Type B pancreatic cell (in vitro differentiated cells): ENCODE data around the gene SLC2A4. TPM values are rescaled to one million over a fixed set of nuclear protein-coding genes. Genes with fewer than 3 reads are reported as not detected.
A peak's percentile ranks its signal among the peaks of the same experiment; 100 is the strongest.

Experiments used
- DNase-seq: peaks from one replicate; pipeline ENCODE4 v3.0.0; 2021; ENCODE audit warnings: mixed read lengths; ENCODE audit not compliant: unreplicated experiment; ENCODE audit errors: extremely low spot score
- H3K27ac Mint-ChIP-seq: 2 replicates; pipeline ENCODE4 v1.8.0; 2021; ENCODE audit warnings: mild to moderate bottlenecking, mixed read lengths
- H3K27me3 Mint-ChIP-seq: 2 replicates; pipeline ENCODE4 v1.8.0; 2021; ENCODE audit warnings: mixed read lengths
- H3K36me3 Mint-ChIP-seq: 2 replicates; pipeline ENCODE4 v1.8.0; 2021; ENCODE audit warnings: mixed read lengths
- H3K4me1 Mint-ChIP-seq: one replicate; pipeline ENCODE4 v1.8.0; 2021; ENCODE audit warnings: mixed read lengths; ENCODE audit not compliant: unreplicated experiment
- H3K4me3 Mint-ChIP-seq: 2 replicates; pipeline ENCODE4 v1.8.0; 2021; ENCODE audit warnings: mild to moderate bottlenecking, mixed read lengths
- H3K9me3 Mint-ChIP-seq: 2 replicates; pipeline ENCODE4 v1.8.0; 2021; ENCODE audit warnings: mixed read lengths
- total RNA-seq: library from RNA; stranded (reverse); gene quantifications from 2 replicates; pipeline ENCODE4 v1.2.1, GENCODE V29; 2021; ENCODE audit warnings: low replicate concordance
- TF ChIP-seq, protein P1 (sequence below): fragments of 200-600 bp; sonication (generic); conservative IDR thresholded peaks from 2 replicates; pipeline ENCODE4 v1.5.0; 2021; ENCODE audit warnings: antibody characterized with exemption, mild to moderate bottlenecking

Gene SLC2A4
- total RNA-seq, 1 donor from 2014 or later, result 4.0 TPM

DNA sequence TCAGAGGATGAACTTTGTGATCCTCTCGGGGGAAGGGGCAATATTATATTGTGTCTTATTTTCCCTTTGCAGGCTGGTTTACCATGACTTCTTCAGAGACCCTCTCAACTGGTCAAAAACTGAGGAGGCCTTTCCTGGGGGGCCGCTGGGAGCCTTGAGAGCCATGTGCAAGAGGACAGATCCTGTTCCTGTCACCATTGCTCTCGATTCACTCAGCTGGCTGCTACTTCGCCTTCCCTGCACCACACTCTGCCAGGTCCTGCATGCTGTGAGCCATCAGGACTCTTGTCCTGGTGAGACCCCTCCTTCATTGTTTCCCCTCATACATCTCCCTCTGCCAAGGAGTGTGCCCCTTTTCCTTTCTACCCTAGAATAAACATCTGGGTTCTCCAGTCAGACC lies 27.0 kb upstream of the SLC2A4 start:
- peaks cover 5% of the 10 kb centered on the region for H3K27me3 Mint-ChIP-seq
- H3K27ac Mint-ChIP-seq, result peak overlapping the region; percentile 52
- H3K36me3 Mint-ChIP-seq, result peaks cover 26% of the 10 kb centered on the region
- TF ChIP-seq, protein P1, sequence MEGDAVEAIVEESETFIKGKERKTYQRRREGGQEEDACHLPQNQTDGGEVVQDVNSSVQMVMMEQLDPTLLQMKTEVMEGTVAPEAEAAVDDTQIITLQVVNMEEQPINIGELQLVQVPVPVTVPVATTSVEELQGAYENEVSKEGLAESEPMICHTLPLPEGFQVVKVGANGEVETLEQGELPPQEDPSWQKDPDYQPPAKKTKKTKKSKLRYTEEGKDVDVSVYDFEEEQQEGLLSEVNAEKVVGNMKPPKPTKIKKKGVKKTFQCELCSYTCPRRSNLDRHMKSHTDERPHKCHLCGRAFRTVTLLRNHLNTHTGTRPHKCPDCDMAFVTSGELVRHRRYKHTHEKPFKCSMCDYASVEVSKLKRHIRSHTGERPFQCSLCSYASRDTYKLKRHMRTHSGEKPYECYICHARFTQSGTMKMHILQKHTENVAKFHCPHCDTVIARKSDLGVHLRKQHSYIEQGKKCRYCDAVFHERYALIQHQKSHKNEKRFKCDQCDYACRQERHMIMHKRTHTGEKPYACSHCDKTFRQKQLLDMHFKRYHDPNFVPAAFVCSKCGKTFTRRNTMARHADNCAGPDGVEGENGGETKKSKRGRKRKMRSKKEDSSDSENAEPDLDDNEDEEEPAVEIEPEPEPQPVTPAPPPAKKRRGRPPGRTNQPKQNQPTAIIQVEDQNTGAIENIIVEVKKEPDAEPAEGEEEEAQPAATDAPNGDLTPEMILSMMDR, result no peak
- peak overlapping the region; percentile 71 for H3K4me3 Mint-ChIP-seq
- no peak for DNase-seq
- no peaks in the 10 kb centered on the region for H3K9me3 Mint-ChIP-seq
- H3K4me1 Mint-ChIP-seq, result peaks cover 25% of the 10 kb centered on the region

DNA sequence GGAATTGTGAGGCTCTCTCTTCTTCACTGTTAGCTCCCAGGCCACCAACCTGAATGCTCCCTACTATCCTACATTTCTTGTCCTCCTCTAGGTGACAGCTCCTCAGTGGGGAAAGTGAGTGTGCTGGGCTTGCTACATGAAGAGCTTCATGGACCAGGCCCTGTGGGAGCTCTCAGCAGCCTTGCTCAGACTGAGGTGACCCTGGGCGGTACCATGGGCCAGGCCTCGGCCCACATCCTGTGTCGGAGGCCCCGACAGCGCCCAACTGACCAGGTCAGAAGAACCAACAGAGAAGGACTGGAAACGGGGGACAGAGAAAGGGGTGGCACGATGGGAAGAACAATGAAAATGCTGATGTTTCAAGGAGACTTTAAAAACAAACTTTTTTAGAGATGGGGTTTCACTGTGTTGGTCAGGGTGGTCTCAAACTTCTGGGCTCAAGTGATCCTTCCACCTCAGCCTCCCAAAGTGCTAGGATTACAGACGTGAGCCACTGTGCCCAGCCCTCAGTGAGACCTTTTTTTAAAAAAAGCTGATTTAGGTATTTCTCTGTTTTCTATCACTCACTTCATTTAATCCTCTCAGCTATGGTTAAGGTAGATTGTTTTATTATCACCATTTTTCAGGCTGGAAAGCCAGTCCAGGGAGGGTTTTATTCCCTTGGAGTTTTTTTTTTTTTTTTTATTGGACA lies 24.6 kb upstream of the SLC2A4 start:
- no peak overlapping the region for H3K4me3 Mint-ChIP-seq
- peaks cover 13% of the 10 kb centered on the region for H3K4me1 Mint-ChIP-seq
- TF ChIP-seq, protein P1, result no peak
- no peak for DNase-seq
- peaks cover 26% of the 10 kb centered on the region for H3K36me3 Mint-ChIP-seq
- H3K27ac Mint-ChIP-seq, result peak overlapping the region; percentile 82
- peaks cover 19% of the 10 kb centered on the region for H3K27me3 Mint-ChIP-seq
- H3K9me3 Mint-ChIP-seq, result no peaks in the 10 kb centered on the region

DNA sequence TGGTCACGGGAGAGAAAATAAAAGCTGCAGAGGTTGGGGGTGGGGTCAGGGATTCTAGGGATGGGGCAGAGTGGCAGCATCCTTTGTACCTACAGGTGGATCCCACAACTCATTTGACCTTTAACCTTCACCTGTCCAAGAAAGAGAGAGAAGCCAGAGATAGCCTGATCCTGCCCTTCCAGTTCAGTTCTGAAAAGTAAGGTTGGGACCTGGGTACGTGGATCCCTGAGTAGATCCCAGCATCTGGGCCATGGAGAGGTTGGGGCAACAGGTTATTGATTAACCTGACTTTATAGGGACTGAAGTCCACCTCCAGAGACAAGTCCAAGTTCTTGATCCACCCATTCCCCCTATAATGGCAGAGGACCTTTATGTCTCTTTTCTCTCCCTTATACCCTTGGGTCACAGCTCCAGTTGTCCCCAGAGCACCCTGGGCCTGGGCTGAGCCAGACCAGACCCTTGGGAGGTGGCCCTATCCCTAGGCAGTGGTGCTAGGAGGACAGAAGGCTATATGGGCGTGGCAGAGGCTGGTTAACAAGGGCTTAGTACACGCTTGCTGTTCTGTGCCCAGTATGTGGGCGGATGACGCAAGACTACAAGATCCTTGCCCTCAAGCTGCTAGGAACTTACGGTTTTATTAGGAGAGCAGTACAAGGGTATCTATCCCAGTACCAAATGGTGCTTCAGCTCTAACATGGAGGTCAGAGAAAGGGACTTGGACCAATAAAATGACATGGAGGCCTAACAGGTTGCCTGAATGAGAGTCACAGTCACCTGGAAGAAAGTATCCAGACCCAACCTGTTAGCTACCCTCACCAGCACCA lies 22.6 kb upstream of the SLC2A4 start:
- TF ChIP-seq, protein P1, result no peak
- Mint-ChIP-seq H3K36me3 (peaks cover 17% of the 10 kb centered on the region), H3K4me1 (peaks cover 6% of the 10 kb centered on the region), H3K27me3 (peaks cover 37% of the 10 kb centered on the region), H3K27ac (peak overlapping the region; percentile 87), H3K4me3 (peak overlapping the region; percentile 83), H3K9me3 (no peaks in the 10 kb centered on the region)
- no peak for DNase-seq

DNA sequence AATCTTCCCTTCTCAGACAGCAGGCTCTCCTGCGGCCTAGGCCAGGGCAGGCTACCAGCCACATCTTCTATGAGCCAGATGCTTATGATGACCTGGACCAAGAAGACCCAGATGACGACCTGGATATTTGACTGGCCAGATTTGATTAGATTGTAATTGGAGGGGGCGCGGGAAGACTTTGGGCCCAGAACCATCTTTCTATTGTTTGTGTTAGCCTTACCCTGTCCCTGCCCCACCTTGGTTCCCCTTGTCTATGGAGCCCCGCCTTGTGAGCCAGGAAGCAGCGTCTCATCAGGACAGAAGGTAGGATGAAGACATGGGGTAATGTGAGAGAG lies 22.0 kb upstream of the SLC2A4 start:
- TF ChIP-seq, protein P1, result no peak
- peak overlapping the region; percentile 83 for H3K4me3 Mint-ChIP-seq
- peaks cover 6% of the 10 kb centered on the region for H3K4me1 Mint-ChIP-seq
- no peaks in the 10 kb centered on the region for H3K9me3 Mint-ChIP-seq
- H3K36me3 Mint-ChIP-seq, result peaks cover 16% of the 10 kb centered on the region
- peak overlapping the region; percentile 87 for H3K27ac Mint-ChIP-seq
- no peak for DNase-seq
- H3K27me3 Mint-ChIP-seq, result peaks cover 43% of the 10 kb centered on the region

DNA sequence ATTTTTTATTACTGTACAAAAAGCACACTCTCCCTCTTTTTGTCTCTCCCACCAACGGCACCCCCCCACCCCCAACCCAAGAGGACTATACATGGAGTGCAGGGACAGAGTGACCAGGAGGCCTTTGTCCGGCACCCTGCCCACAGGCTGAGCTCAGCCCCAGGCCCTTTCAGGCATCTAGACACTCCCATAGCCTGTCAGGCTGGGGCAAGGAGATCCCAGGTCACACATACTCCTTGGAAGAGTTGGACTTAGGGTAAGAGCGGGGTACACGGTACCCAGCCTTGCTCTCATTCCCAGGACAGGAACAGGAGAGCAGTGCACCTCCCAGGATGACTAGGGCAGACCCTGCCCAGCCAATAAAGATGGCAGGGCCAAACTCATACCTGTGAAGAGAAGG lies 21.4 kb upstream of the SLC2A4 start:
- peaks cover 6% of the 10 kb centered on the region for H3K4me1 Mint-ChIP-seq
- DNase-seq, result no peak
- H3K27me3 Mint-ChIP-seq, result peaks cover 47% of the 10 kb centered on the region
- H3K4me3 Mint-ChIP-seq, result peak overlapping the region; percentile 83
- no peaks in the 10 kb centered on the region for H3K9me3 Mint-ChIP-seq
- TF ChIP-seq, protein P1, result no peak
- H3K36me3 Mint-ChIP-seq, result peaks cover 12% of the 10 kb centered on the region
- peak overlapping the region; percentile 81 for H3K27ac Mint-ChIP-seq
